LHCN-M2 (cell line): Measurements from ENCODE around the gene DEUP1. TPM values are rescaled to one million over a fixed set of nuclear protein-coding genes. Genes with fewer than 3 reads are reported as not detected.
"Not testable (repeated sequence)": the region's sequence is repeated elsewhere in the genome, so short reads cannot be mapped to it uniquely, and the experiment has no call there.

Experiments
- DNase-seq: peaks from one replicate; pipeline ENCODE4 v3.0.0-alpha.2; 2012; ENCODE audit warnings: low read depth
- total RNA-seq: library from RNA; depleted of rRNA; stranded (reverse); fragments of >200 nt; gene quantifications from 2 replicates; pipeline ENCODE4 v1.2.3, GENCODE V29; 2014

The DEUP1 gene
- total RNA-seq, 1 experiment from 2014 or later: not detected

DNA sequence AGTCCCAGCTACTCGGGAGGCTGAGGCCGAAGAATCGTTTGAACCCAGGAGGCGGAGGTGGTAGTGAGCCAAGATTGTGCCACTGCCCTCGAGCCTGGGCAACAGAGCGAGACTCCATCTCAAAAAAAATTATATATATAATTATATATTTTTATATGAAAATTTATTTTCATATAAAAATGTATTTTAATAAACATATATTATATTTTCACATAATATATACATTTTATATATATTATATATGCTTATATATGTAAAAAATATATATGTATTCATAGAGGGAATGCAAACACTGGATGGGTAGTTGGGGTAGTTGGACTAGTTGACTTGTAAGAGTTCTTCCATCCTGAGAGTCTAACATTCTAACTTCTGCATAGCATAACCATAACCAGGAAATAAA lies 20.3 kb downstream of the DEUP1 start:
- DNase-seq: no peak

DNA sequence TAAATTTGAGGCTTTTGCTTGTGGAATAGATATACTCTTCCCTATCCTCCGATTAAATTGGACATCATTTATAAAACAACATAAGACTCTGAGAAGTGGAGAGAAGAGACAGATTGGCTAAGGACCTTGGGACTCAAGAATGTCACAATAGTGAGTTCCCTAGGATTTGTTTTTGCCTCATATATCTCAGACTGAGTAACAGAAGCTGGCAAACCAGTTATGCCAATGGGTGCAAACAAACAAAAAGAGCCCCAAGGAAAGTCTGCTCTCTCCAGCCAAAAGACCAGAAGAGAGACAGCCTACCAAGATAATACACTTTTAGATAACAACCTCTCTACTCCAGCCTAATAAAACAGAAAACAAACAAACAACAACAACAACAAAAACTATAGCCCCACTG lies 28.9 kb downstream of the DEUP1 start:
- no peak for DNase-seq

DNA sequence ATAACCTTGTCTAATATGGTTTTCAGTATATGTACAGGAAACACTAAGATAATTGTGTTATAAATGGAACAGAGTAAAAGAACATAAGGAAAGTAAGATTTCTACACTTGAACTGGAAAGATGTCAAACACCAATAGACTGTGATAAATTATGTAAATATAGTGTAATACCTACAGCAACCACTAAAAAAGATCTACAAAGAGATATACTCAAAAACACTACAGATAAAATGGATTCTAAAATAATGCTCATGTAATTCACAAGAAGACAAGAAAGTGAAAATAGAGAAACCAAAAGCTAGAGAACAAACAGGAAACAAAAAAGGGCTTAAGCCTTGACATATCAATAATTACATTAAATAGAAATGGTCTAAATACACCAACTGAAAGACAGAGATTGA lies 30.9 kb downstream of the DEUP1 start:
- DNase-seq: no peak

DNA sequence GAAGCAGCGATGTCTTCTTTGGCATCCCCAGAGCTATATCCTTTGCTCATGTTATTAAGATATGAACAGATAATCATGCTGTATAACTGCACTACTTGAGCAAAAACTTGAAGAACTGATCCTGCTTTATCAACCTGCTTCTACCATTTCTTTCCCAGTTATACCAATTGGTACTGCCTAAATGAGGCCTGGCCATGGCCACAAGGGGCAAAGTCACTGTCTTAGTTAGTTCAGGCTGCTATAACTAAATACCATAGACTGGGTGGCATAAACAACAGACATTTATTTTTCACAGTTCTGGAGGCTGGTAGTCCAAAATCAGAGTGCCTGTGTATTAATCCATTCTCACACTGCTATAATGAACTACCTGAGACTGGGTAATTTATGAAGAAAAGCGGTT lies 37.5 kb downstream of the DEUP1 start:
- DNase-seq: no peak

DNA sequence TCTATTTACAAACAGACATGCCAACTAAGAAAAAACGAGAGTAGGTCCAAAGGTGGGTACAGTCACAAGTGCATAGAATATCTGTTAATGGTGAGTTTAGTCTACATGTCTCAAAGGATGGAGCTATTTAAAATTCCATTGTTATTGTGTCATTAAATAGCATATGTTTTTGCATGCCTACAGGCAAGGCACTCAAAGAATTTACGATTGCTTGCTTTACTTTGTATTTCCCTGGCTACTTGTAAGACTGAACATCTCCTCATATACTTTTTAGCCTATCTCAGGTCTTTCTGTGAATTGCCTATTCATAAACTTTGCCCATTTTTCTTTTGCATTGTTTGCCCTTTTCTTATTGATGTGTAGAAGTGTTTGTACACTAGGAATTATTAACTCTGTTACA lies 39.7 kb downstream of the DEUP1 start:
- no peak for DNase-seq

DNA sequence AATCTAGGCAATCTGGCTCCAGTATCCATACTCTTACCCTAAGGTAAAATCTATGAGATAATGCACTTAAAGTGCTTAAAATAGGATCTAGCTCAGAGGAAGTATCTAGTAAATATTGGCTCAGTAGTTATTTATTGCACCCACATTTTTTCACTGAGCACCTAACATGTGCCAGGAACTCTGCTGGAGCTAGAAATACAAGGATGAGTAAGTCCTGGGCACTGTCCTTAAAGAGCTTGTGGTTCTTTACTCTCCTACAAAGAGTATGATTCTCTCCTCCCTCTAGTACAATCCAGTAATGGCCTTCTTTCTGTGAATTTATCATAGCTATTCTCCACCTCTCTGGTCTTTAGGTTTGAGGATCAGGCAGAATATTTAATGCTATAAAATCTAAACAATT lies 59.2 kb downstream of the DEUP1 start:
- DNase-seq: no peak

DNA sequence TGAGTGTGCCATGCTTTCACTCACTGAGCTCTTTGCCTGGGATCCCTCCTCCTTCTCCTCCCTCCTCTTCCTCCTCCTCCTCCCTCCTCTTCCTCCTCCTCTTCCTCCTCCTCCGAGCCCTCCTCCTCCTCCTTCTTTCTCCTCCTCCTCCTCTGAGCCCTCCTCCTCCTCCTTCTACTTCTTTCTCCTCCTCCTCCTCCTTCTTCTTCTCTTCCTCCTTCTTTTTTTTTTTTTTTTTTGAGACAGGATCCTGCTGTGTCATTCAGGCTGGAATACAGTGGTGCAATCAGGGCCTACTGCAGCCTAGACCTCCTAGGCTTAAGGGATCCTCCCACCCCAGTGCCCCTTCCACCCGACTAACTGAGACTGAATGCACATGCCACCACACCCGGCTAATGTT lies 62.3 kb downstream of the DEUP1 start:
- no peak for DNase-seq

DNA sequence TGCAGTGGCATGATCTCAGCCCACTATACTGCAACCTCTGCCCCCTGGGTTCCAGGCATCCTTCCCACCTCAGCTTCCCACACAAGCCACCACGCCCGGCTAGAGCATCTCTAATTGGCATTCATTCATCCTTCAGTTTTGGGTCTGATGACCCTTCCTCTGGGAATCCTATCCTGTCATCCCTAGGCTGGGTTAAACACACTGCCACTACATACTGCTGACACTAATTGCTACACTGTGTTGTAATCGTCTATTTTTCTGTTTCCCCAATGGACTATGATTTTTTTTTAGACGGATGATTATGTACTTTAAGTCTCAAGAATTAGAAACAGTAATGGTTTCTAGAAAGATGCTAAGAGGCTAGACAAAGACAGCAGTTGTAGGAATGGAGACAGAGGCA lies 62.8 kb downstream of the DEUP1 start:
- no peak for DNase-seq

DNA sequence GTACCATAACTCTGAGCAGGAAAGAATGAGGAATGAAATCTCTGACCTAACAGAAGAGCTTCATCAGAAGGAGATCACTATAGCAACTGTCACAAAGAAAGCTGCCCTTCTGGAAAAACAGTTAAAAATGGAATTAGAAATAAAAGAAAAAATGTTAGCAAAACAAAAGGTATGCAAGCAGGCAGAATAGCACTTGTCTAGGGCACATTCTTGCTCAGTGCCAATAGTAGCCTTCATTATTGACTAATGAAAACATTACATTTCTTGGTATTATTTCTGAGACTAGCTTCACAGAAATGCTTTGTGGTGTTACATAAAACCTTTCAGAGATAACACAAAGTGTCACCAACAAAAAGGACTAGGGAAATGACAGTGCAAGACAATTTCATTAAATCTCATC lies 63.9 kb downstream of the DEUP1 start:
- DNase-seq: no peak

DNA sequence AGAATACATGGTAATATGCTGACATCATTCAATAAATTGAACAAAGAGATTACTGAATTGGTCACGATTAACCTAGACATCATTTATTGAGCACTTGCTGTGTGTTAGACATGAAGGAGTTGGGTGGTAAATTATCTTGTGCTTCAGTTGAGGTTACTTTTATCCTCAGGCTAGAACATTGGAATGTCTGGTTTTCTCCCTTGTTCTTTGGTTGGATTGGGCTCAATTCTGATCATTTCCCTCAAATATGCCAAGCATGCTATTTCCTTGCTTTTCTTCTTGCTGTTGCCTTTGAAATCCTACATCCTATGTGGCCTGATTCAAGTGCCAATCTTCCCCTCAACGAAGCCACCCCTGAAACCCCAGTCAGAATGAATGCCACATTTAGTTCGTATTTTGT lies 65.8 kb downstream of the DEUP1 start:
- no peak for DNase-seq

DNA sequence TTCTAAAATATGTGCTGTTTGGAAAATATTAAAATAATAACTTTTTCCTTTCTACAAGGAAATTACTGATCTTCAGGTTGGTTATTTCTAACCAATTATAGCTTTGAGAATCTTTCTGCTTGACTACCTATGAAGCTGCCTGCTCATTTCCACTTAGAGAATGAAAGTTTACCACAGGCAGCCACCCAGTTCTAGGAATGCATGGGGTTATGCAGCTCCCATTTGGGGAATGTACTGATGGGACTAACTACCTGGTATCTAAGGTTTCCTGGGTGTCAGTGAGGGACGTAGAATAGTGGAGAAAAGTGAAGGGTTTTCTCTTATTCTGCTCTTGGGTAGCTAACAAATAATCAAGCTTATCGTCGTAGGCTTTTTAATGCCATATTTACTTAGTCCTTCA lies 73.4 kb downstream of the DEUP1 start:
- DNase-seq: no peak

DNA sequence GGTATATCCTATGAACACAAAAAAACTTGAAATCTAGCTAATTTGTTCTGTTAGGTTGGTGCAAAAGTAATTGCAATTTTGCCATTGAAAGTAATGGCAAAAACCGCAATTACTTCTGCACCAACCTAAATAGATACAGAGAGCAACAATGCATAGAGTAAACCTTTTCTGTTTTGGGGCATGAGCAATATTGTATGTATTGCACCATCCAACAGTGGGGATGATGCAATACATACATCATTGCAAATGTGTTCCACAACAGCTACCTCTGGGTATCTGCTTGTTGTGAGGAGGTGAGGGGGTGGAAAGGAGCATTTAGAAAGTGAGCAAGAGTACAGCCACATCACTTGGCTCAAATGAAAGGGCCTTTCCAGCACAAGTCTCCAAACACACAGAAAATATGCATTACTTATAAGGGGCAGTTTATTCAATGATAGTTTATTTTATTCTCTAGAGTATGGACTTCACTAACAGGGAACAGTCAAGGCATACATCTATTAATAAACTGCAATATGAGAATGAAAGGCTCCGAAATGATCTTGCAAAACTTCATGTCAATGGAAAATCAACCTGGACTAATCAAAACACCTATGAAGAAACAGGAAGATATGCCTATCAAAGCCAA lies 77.3 kb downstream of the DEUP1 start:
- no peak for DNase-seq

DNA sequence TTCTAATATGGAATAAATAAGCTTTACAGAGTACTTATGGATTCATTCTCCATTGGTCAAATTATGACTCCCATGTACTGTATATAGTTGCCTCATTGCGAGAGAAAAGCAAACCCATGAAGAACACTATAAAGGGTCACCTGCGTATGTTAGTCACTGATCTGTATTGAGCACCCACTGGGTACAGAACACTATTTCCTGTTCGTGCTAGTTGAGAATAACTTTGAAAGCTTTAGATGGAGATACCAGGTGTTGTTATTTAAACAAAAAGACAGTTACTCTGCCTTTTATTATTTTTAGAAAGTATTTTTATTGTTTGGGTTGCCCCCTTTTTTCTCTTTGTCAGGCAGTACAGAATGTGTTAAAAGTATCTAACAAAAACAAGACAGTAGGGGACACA lies 79.9 kb downstream of the DEUP1 start:
- DNase-seq: no peak

DNA sequence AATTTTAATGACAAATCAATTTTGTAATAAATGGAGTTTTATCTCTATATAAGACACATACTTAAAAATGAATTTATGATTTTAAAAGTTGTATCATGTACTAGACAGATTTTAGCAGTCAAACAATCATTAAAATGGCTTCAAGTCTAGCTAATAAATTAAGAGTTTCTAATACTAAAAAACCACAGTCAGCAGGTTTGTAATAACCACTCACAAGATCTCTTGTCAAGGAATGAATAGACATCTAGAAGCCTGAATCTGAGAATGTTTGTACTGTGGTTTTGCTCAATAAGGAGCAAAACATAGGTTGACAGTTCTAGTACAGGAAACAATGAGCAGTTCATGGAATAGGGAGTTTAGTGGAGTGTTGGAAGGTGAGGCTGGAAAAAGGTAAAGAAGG lies 81.2 kb downstream of the DEUP1 start:
- no peak for DNase-seq

DNA sequence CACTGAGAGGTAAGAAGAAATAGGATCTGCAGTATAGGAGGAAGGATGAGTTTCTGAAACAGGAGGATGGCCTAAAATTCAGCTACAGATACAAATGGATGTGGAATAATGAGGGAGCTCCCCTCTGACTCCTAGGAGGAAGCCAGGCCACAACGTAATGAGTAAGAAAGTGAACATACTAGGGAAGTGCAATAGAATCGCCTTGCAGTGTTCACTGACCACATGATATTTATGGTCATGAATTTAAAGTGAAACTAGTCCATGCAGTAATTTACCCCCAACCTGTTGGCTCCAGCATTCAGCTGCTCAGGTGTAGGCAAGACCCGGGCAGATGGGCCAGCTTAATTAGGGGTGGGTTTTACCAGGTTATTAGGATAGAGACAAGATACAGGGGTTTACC lies 101.7 kb downstream of the DEUP1 start:
- DNase-seq: no peak

DNA sequence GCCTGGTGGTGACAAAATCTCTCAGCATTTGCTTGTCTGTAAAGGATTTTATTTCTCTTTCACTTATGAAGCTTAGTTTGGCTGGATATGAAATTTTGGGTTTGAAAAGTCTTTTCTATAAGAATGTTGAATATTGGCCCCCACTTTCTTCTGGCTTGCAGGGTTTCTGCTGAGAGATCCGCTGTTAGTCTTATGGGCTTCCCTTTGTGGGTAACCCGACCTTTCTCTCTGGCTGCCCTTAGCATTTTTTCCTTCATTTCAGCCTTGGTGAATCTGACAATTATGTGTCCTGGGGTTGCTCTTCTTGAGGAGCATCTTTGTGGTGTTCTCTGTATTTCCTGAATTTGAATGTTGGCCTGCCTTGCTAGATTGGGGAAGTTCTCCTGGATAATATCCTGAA lies 112.7 kb downstream of the DEUP1 start:
- not testable (repeated sequence) for DNase-seq

DNA sequence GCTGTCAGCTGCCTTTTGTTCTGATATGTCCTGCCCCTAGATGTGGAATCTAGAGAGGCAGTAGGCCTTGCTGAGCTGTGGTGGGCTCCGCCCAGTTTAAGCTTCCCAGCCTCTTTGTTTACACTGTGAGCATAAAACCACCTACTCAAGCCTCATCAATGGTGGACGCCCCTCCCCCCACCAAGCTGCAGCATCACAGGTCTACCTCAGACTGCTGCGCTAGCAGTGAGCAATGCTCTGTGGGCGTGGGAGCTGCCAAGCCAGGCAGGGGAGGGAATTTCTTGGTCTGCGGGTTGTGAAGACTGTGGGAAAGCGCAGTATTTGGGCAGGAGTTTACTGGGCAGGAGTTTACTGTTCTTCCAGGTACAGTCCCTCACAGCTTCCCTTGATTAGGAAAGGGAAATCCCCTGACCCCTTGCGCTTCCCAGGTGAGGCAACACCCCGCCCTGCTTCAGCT lies 114.1 kb downstream of the DEUP1 start:
- DNase-seq: no peak

DNA sequence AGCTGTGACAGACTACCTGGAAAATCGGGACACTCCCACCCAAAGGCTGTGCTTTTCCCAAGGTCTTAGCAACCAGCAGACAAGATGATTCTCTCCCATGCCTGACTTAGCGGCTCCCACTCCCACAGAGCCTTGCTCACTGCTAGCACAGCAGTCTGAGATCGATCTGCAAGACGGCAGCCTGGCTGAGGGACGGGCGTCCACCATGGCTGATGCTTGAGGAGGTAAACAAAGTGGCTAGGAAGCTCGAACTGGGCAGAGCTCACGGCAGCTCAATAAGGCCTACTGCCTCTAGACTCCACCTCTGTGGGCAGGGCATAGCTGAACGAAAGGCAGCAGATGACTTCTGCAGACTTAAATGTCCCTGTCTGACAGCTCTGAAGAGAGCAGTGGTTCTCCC lies 127.7 kb downstream of the DEUP1 start:
- no peak for DNase-seq

DNA sequence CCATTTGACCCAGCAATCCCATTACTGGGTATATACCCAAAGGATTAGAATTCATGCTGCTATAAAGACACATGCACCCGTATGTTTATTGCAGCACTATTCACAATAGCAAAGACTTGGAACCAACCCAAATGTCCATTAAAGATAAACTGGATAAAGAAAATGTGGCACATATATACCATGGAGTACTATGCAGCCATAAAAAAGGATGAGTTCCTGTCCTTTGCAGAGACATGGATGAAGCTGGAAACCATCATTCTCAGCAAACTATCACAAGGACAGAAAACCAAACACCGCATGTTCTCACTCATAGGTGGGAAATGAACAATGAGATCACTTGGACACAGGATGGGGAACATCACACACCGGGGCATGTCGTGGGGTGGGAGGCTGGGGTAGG lies 133.1 kb downstream of the DEUP1 start:
- not testable (repeated sequence) for DNase-seq

DNA sequence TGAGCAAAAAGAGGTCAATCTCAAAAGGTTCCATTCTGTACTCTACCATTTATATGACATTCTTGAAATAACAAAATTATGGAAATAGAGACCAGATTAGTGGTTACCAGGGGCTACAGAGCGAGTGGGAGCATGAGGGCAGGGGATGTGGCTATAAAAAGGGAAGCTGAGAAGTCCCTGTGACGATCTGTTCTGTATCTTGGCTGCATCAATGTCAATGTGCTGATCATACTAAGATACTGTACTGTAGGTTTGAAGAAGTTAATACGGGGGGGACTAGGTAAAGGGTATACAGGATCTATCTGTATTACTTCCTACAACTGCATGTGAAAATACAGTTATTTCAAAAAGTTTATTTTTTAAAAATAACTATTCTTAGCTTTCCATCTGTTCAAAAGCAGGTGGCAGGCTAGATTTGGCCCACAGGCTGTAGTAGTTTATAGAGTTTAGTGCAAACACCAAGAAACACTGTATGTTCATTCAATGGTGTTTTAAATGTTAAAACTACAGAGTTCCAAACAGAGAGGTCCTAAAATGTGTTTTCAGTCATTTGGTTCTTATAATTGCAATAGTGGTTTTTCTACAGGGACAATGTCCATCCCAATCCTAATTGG lies 134.5 kb downstream of the DEUP1 start:
- DNase-seq: no peak

DNA sequence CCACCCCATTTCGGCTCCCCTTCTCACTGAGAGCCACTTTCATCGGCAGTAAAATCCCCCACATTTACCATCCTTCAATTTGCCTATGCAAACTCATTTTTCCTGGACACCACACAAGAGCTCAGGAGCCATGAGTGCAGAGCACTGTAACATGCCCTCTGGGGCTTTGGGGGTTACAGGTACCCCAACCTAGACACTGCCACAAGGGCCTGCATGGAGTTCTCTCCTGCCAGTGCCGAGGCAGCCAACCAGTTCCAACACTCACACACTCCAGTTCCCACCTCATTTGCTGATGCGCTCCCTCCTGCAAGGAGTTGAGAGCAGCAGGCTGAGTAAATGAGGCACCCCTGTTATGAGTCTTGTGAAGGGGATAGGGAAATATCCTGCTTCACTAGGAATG lies 136.5 kb downstream of the DEUP1 start:
- no peak for DNase-seq

DNA sequence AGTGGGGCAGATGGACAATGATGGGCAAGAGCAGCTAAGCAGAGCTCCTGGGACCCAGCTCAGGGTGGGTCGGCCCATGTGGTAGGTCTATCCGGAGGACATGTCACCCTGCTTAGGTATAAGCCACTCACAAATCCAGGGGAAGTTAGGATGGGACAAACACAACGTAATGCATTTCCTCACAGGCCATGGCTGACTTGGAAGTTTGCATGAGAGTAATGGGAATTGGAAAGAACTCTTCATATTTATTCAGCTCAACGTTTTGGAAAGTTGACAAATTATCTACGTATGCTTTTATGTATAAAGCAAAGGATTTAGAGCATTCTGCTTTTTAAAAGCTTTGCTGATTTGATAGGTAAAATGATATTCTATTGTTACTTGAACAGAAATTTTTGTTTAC lies 137.7 kb downstream of the DEUP1 start:
- DNase-seq: peak; percentile 25

DNA sequence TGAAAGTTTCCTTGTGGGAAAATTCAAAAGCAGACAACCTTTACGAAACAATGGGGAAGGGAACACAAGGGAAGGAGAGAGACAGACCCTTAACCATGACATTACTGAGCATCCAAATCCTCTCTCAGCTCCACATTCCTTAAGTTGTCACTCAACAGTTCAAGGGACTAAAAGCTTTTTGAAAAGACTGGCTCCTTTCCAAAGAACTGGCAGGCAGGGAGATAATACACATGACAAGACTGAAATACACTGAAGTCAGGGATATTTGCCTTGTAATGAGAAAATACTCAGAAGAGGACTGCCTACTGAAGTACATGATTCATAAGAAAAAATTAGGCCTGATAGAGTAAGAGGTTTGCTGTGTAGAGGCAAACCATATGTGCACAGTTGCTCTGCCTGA lies 143.6 kb downstream of the DEUP1 start:
- no peak for DNase-seq

DNA sequence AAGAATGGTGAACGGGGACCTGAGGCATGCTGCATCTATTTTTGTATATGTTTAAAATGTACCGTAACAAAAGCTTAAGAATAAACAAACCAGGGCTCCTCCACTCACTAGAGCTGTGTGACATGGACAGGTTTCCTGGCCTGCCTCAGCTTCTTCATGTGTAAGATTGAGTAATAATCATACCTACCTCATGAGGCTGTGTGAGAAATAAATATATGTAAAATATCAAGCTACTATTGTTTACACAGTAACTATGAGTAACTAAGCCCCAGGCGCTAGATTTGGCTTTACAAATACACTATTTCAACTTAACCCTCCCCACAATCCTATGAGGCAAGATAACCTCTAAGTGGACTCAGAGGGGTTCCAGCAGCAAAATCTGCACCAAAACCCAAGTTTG lies 146.3 kb downstream of the DEUP1 start:
- DNase-seq: peak; percentile 30
